ENCODE measurements around the gene TRPV2.
"Not testable (repeated sequence)": the region's sequence is repeated elsewhere in the genome, so short reads cannot be mapped to it uniquely, and the experiment has no call there.

Gene TRPV2

GRCh38 chr17:16398270-16399267 lies 16.8 kb upstream of the TRPV2 start:
- no peak for DNase-seq (ENCODE audit: low read depth)
- TF ChIP-seq CTCF (conservative IDR thresholded peaks at IDR 0.05; ENCODE audit: low read depth, low read length): no peak
- H3K4me3 ChIP-seq (ENCODE audit: low read length): no peak overlapping the region

- not testable (repeated sequence) for DNase-seq (ENCODE audit: low read depth); H3K4me3 ChIP-seq (ENCODE audit: low read length)
Measured at GRCh38 chr17:16403847-16404246, 11.5 kb upstream of the TRPV2 start.

DNA sequence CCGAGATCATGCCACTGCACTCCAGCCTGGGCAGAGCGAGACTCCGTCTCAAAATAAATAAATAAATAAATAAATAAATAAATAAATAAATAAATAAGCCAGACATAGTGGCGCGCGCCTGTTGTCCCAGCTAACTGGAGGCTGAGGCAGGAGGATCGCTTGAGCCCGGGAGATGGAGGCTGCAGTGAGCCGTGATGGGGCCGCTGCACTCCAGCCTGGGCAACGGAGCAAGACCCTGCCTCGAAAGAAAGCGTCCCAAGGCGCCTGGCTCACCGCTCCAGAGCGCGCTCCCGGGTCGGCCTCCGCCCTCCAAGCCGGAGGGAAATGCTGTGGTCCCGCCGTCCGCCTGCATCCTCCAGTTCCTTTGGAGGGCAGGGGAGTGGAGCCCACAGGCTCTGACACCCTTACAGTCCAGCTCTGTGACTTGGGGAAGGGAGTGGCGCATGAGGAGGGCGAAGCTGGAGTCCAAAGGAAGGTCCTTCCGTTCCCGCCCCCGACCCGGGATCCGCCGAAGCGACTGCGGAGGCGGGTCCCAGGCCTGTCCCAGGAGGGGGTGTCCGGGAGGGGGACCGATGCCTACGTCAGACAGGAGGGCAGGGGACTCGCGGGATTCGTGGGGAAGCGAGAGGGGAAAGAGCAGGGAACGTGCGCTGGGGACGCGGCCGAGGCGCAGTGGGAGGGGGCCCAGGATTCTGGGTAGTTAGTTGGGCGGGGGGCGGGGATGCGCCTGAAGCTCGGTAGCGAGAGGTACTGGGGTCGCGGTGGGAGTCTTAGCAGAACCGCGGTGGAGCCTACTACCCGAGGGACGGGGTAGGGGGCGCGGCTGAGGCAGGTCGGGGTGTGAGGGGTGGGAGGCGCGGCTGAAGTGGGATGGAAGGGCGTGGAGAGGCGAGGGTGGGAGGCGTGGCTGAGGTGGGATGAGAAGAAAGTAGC lies 8.4 kb upstream of the TRPV2 start:
- TF ChIP-seq CTCF (conservative IDR thresholded peaks at IDR 0.05; ENCODE audit: low read depth, low read length): peak; percentile 17
- peak overlapping the region; percentile 46 for H3K4me3 ChIP-seq (ENCODE audit: low read length)
- no peak for DNase-seq (ENCODE audit: low read depth)

GRCh38 chr17:16407911-16408588 lies 7.3 kb upstream of the TRPV2 start:
- DNase-seq (ENCODE audit: low read depth): no peak
- peak overlapping the region; percentile 18 for H3K4me3 ChIP-seq (ENCODE audit: low read length)
- no peak for TF ChIP-seq CTCF (conservative IDR thresholded peaks at IDR 0.05; ENCODE audit: low read depth, low read length)

DNA sequence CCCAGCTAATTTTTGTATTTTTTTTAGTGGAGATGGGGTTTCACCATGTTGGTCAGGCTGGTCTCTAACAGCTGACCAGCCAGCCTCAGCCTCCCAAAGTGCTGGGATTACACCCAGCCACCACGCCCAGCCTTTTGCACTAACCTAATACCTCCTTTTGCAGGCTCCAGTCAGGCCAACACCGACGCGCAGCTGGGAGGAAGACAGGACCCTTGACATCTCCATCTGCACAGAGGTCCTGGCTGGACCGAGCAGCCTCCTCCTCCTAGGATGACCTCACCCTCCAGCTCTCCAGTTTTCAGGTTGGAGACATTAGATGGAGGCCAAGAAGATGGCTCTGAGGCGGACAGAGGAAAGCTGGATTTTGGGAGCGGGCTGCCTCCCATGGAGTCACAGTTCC lies 2.0 kb downstream of the TRPV2 start:
- H3K4me3 ChIP-seq (ENCODE audit: low read length): no peak overlapping the region
- no peak for TF ChIP-seq CTCF (conservative IDR thresholded peaks at IDR 0.05; ENCODE audit: low read depth, low read length)
- no peak for DNase-seq (ENCODE audit: low read depth)

- H3K4me3 ChIP-seq (ENCODE audit: low read length): no peak overlapping the region
- no peak for TF ChIP-seq CTCF (conservative IDR thresholded peaks at IDR 0.05; ENCODE audit: low read depth, low read length)
- no peak for DNase-seq (ENCODE audit: low read depth)
Measured at GRCh38 chr17:16417896-16418684, 2.7 kb downstream of the TRPV2 start.
